DOHH2 (cell line): Measurements from ENCODE around the gene CHCHD6.

Experiments used
- CTCF ChIP-seq: fragments of 200-600 bp; sonication (generic); IDR thresholded peaks from one replicate; pipeline ENCODE4 v1.5.1; 2014; ENCODE audit warnings: antibody characterized with exemption, mild to moderate bottlenecking, low read depth, low read length; ENCODE audit not compliant: poor library complexity, severe bottlenecking
- EZH2phosphoT487 ChIP-seq: fragments of 200-600 bp; sonication (generic); IDR thresholded peaks from 2 replicates; pipeline ENCODE4 v1.6.1; 2017; ENCODE audit warnings: borderline replicate concordance, mild to moderate bottlenecking, antibody characterized with exemption, low read length, moderate library complexity, mixed read lengths

GRCh38 chr3:126912027-126912422 lies 208.0 kb downstream of the CHCHD6 start:
- TF ChIP-seq CTCF (no peak), EZH2phosphoT487 (no peak)
